ENCODE results near the gene SLPI. TPM values are rescaled to one million over a fixed set of nuclear protein-coding genes. Genes with fewer than 3 reads are reported as not detected.

SLPI gene
- total RNA-seq, 2 experiments from 2014 or later: not detected

DNA sequence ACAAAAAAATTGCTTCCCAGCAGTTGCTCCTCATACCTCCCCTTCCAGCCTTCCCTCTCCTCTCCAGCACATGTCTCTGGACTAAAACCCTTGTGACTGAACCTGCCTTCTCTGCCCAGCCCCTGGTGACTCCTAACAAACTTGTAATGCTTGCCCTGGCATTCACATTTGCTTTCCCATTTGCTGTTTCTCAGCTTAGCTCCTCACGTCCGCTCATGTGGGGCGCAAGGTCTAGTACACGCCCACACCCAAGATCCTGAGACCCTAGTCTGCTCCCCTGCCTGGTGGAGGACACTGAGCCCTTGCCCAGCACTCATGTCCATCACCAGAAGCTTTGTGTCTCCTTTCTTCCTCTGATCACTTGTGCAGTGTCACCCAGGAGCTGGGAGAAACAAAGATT lies 34.0 kb upstream of the SLPI start:
- no peaks in the 10 kb centered on the region for H4K20me1 ChIP-seq (ENCODE audit: insufficient read depth, low read length)
- ChIA-PET POLR2A (no interaction called here), CTCF (ENCODE audit: unreplicated experiment) (no interaction called here)
- H3K9me2 ChIP-seq (ENCODE audit: insufficient read depth, low read length): no peaks in the 10 kb centered on the region
- H3K9me3 ChIP-seq (ENCODE audit: low read length): no peaks in the 10 kb centered on the region
- H3K4me3 ChIP-seq (ENCODE audit: low read depth, low read length, poor library complexity, severe bottlenecking): no peak overlapping the region
- no peak for TF ChIP-seq EZH2phosphoT487 (IDR thresholded peaks at IDR 0.05; ENCODE audit: borderline replicate concordance, low read depth, low read length)
- TF ChIP-seq, protein P1, sequence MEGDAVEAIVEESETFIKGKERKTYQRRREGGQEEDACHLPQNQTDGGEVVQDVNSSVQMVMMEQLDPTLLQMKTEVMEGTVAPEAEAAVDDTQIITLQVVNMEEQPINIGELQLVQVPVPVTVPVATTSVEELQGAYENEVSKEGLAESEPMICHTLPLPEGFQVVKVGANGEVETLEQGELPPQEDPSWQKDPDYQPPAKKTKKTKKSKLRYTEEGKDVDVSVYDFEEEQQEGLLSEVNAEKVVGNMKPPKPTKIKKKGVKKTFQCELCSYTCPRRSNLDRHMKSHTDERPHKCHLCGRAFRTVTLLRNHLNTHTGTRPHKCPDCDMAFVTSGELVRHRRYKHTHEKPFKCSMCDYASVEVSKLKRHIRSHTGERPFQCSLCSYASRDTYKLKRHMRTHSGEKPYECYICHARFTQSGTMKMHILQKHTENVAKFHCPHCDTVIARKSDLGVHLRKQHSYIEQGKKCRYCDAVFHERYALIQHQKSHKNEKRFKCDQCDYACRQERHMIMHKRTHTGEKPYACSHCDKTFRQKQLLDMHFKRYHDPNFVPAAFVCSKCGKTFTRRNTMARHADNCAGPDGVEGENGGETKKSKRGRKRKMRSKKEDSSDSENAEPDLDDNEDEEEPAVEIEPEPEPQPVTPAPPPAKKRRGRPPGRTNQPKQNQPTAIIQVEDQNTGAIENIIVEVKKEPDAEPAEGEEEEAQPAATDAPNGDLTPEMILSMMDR (conservative IDR thresholded peaks at IDR 0.05; ENCODE audit: low read length): no peak
- DNase-seq (ENCODE audit: low spot score): no peak
- intact Hi-C loops (cut with micrococcal nuclease; ENCODE audit: unreplicated experiment): no loop called here
- H3K79me2 ChIP-seq (ENCODE audit: insufficient read depth, low read depth, low read length): no peaks in the 10 kb centered on the region
- no peak overlapping the region for H2AFZ ChIP-seq (ENCODE audit: low read length)
- no peaks in the 10 kb centered on the region for H3K4me1 ChIP-seq (ENCODE audit: insufficient read depth, low read length, poor library complexity, severe bottlenecking)
- no TSS peak for BruUV-seq (replicated peaks)
- no peak overlapping the region for H3K4me2 ChIP-seq (ENCODE audit: low read length)
- H3K36me3 ChIP-seq (ENCODE audit: insufficient read depth, low read length): no peaks in the 10 kb centered on the region
- H3K27ac ChIP-seq (ENCODE audit: low read depth, low read length, poor library complexity, severe bottlenecking): no peak overlapping the region

DNA sequence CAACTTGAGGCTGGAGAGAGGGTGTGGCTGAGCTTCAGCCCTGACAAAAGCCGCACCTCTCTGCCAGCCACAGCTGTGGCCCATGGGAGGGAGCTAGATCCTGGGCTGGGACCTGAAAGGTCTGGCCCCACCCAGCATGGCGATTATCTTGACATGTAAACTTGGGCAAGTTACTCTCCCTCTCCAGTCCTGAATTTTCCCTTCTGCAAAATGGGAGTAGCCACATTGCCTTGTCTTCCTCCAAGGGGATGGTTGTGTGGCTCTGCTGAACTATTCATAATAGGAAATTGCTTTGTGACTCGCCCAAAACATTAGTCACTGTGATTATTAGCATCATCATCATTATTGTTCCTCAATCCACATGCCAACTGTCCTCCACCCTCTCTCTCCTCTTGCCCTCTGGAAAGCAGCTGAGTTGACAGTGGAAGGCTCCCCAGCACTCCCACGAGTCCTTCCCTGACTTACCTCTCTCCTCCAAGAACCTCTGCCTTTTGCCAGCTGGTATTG lies 29.2 kb upstream of the SLPI start:
- Histone ChIP-seq H3K4me1 (ENCODE audit: insufficient read depth, low read length, poor library complexity, severe bottlenecking) (no peaks in the 10 kb centered on the region), H4K20me1 (ENCODE audit: insufficient read depth, low read length) (no peaks in the 10 kb centered on the region), H3K27ac (ENCODE audit: low read depth, low read length, poor library complexity, severe bottlenecking) (no peak overlapping the region), H2AFZ (ENCODE audit: low read length) (no peak overlapping the region), H3K36me3 (ENCODE audit: insufficient read depth, low read length) (no peaks in the 10 kb centered on the region), H3K4me3 (ENCODE audit: low read depth, low read length, poor library complexity, severe bottlenecking) (no peak overlapping the region), H3K9me2 (ENCODE audit: insufficient read depth, low read length) (no peaks in the 10 kb centered on the region), H3K79me2 (ENCODE audit: insufficient read depth, low read depth, low read length) (no peaks in the 10 kb centered on the region), H3K9me3 (ENCODE audit: low read length) (no peaks in the 10 kb centered on the region), H3K4me2 (ENCODE audit: low read length) (no peak overlapping the region)
- no peak for DNase-seq (ENCODE audit: low spot score)
- intact Hi-C loops (cut with micrococcal nuclease; ENCODE audit: unreplicated experiment): no loop called here
- POLR2A ChIA-PET: interaction anchor here (0.7 kb wide), 1 partner anchor 140 kb away, joined by 3 read pairs; no protein-coding TSS in a partner anchor
- CTCF ChIA-PET (ENCODE audit: unreplicated experiment): no interaction called here
- BruUV-seq (replicated peaks): no TSS peak
- TF ChIP-seq, protein P1 (conservative IDR thresholded peaks at IDR 0.05; ENCODE audit: low read length): no peak
- TF ChIP-seq EZH2phosphoT487 (IDR thresholded peaks at IDR 0.05; ENCODE audit: borderline replicate concordance, low read depth, low read length): no peak

DNA sequence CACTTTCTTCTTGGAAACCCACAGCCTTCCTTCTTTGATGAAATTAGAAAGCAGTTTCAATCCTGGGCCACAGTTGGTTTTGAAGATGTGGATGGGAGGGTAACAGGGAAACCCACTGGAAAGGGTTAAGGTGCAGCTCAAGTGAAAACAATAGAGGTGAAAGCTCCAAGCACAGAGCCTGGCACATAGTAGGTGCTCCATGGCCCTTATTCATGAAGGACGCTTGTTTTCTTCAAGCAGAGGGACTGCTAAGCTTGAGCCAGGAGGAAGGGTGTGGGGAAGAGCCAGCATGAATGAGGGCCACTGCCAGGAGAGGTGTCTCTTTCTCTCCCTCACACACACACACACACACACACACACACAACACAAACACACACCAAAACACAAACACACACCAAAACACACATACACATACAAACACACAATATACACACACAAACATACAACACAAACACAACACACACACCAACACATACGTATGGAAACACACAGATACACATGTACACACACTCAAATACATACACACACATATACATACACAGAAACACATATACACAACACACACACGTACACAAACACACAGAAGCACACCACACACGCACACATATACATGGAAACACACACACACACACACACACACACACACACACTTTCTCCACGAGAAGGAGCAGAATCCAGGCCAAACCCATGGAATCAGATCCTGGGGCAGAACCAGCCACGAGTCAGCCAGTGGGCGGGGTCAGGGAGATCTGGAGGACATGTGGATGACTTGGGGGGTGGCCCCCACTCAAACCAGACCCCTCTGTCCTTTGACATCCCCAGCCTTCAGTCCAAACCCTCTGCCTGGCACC lies 28.6 kb upstream of the SLPI start:
- TF ChIP-seq, protein P1 (conservative IDR thresholded peaks at IDR 0.05; ENCODE audit: low read length): no peak
- no peak for TF ChIP-seq EZH2phosphoT487 (IDR thresholded peaks at IDR 0.05; ENCODE audit: borderline replicate concordance, low read depth, low read length)
- CTCF ChIA-PET (ENCODE audit: unreplicated experiment): interaction anchor here (0.6 kb wide), 1 partner anchor 69 kb away, joined by 3 read pairs; no protein-coding TSS in a partner anchor
- no peak for DNase-seq (ENCODE audit: low spot score)
- H3K4me3 ChIP-seq (ENCODE audit: low read depth, low read length, poor library complexity, severe bottlenecking): no peak overlapping the region
- no peaks in the 10 kb centered on the region for H3K9me2 ChIP-seq (ENCODE audit: insufficient read depth, low read length)
- H4K20me1 ChIP-seq (ENCODE audit: insufficient read depth, low read length): no peaks in the 10 kb centered on the region
- no peak overlapping the region for H3K4me2 ChIP-seq (ENCODE audit: low read length)
- POLR2A ChIA-PET: no interaction called here
- H3K79me2 ChIP-seq (ENCODE audit: insufficient read depth, low read depth, low read length): no peaks in the 10 kb centered on the region
- no peaks in the 10 kb centered on the region for H3K9me3 ChIP-seq (ENCODE audit: low read length)
- H2AFZ ChIP-seq (ENCODE audit: low read length): no peak overlapping the region
- no TSS peak for BruUV-seq (replicated peaks)
- no peaks in the 10 kb centered on the region for H3K4me1 ChIP-seq (ENCODE audit: insufficient read depth, low read length, poor library complexity, severe bottlenecking)
- intact Hi-C loops (cut with micrococcal nuclease; ENCODE audit: unreplicated experiment): no loop called here
- H3K36me3 ChIP-seq (ENCODE audit: insufficient read depth, low read length): no peaks in the 10 kb centered on the region
- H3K27ac ChIP-seq (ENCODE audit: low read depth, low read length, poor library complexity, severe bottlenecking): no peak overlapping the region

Measured in OCI-LY7 (cell line).